OCI-LY3 (cell line): ENCODE results near the gene NT5C2.

Experiments used
- CTCF ChIP-seq: fragments of 200-600, 300-600 bp; sonication (generic); IDR thresholded peaks from 2 replicates; pipeline ENCODE4 v1.5.1; 2014; ENCODE audit warnings: antibody characterized with exemption, low read length, low read depth
- EZH2phosphoT487 ChIP-seq: fragments of 200-600 bp; shearing (Covaris generic); IDR thresholded peaks from 2 replicates; pipeline ENCODE4 v1.6.1; 2018; ENCODE audit warnings: antibody characterized with exemption, mixed run types, low read depth

GRCh38 chr10:103196516-103196915, 3.4 kb upstream of the NT5C2 start:
- TF ChIP-seq CTCF (no peak), EZH2phosphoT487 (no peak)
